Hematopoietic multipotent progenitor cell treated with erythropoietin and hydrocortisone succinate and interleukin-3 and kit ligand, for 15 days (in vitro differentiated cells): Measurements from ENCODE around the gene C11orf21.
"Not testable (repeated sequence)": the region's sequence is repeated elsewhere in the genome, so short reads cannot be mapped to it uniquely, and the experiment has no call there.

Experiments
- DNase-seq: peaks from one replicate; pipeline ENCODE4 v3.0.0-alpha.2; 2015; ENCODE audit warnings: low spot score

The C11orf21 gene

GRCh38 chr11:2301631-2302305 is at the start of gene C11orf21, which contains the start of gene TSPAN32:
TSS of gene C11orf21 (minus strand) at chr11:2301918. CDS start at chr11:2301808, 110 bp downstream.
TSS of gene TSPAN32 (plus strand) at chr11:2302013. CDS start at chr11:2302150, 137 bp downstream.
- DNase-seq = peak; percentile 50

DNA sequence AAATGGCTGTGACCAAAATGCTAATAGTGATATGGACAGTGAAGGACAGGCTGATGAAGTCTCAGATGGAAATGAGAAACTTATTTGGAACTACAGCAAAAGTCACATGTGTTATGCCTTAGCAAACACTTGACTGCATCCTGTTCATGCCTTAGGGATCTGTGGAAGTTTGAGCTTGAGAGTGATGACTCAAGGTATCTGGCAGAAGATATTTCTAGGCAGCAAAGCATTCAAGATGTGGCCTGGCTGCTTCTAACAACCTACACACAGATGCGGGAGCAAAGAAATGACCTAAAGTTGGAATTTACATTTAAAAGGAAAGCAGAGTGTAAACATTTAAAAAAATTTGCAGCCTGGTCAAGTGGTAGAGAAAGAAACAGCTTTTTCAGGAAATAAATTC is 47.3 kb upstream of the C11orf21 start:
- no peak for DNase-seq

DNA sequence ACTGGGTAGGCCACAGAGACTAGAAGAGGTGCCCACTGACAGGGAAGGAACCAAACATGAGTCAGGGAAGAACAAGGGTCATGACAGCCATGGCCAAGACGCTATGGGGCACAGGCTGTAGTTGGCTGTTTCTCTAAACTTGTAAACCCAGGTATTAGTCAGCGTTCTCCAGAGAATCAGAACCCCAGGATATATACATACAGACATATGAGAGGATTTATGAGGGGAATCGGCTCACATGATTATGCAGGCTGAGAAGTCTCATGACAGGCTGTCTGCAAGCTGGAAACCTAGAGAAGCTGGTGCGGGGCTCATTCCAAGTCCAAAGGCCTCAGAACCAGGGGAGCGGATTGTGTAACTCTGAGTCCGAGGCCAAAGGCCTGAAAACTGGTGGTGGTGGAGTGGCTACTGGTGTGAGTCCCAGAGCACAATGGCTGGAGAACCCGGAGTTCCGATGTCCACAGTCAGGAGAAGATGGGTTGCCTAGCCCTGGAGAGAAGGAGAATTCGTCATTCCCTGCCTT is 45.7 kb upstream of the C11orf21 start:
- DNase-seq = no peak

DNA sequence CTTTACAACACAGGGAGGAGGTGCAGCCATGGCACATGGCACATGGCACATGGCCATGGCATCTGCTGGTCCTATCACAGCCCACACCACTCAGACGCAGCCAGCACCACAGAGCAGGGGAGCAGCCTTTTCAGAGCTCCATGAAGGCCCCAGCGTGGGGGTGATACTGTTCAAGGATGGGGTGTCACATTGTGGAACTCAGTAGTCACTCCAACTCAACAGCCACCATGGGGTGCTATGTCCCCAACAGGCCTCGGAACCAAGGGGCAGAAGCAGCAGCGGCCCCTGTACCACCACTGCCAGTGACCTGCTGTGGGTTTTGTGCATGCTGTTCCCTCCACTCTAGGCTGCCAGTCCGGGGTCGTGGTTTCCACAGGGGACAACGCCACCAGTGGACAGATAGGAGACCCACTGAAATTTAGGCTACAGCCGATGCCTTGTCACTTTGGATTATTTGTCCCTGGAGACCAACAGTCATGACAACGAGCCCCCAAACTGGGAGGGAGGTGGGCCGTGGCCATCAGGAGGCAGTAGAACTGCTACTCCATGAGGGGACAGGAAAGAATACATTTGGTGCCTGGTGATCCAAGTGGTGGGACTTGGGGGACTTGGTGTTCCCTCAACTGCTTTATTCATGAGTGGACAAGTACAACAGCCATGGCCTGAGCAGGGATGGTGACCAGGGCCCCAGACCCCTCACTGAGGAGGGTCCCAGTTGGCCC is 45.0 kb upstream of the C11orf21 start:
- DNase-seq = no peak

DNA sequence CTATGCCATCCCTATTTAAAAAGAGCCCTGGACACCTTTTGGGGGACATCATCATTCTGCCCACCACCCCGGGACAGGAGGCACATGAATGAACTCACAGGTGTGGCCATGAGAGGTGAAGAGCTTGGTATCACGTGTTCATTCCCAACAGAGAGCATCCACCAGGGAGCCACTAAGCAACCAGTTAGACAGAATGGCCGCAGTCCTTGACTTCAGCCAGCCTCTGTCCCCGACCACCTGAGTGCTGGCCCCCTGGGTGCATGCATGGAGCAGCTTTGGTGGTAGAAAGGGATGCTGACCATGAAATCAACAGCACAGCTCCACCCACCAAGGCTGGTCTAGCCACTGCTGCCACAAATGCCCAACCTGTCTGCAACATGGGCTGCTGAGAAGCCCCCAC is 44.3 kb upstream of the C11orf21 start:
- DNase-seq = no peak

DNA sequence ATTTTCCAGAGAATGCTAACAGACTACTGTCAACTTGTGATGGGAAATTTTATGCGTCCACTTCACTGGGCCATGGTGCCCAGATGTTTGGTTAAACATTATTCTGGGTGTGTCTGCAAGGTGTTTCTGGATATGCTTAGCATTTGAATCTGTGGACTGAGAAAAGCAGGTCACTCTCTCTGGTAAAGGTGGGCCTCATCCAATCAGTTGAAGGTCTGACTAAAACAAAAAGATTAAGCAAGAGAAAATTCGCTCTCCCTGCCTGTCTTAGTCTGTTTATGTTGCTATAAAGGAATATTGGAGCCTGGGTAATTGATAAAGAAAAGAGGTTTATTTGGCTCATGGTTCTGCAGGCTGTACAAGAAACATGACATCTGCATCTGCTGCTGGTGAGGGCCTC is 43.3 kb upstream of the C11orf21 start:
- no peak for DNase-seq

DNA sequence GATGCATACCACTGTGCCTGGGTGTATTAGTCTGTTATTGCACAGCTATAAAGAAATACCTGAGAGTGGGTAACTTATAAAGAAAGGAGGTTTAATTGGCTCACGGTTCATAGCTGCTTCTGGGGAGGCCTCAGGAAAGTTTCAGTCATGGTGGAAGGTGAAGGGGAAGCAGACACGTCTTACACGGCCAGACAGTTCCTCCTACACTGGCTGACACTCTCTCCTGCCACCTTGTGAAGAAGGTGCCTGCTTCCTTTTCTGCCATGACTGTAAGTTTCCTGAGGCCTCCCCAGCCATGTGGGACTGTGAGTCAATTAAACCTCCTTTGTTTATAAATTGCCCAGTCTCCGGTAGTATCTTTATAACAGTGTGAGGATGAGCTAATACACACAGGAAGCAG is 41.8 kb upstream of the C11orf21 start:
- no peak for DNase-seq

GRCh38 chr11:2342981-2343380 is 41.3 kb upstream of the C11orf21 start:
- DNase-seq = no peak

DNA sequence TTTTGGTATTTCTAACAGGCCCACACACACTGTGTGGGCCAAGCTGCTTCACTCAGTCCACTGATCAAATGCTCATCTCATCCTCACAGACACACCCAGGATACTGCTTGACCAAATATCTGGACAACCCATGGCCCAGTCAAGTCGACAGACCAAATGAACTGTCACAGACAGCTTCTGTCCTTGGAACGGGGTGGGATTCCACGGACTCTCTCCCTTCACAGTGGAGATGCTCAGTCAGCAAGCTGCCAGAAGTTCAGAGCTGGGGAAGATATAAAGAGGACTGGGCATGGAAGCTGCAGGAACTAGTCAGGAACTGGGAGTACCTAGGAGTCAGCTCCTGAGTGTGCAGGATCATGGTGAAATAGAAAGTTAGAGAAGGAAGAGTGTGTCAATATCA is 40.8 kb upstream of the C11orf21 start:
- DNase-seq = no peak

DNA sequence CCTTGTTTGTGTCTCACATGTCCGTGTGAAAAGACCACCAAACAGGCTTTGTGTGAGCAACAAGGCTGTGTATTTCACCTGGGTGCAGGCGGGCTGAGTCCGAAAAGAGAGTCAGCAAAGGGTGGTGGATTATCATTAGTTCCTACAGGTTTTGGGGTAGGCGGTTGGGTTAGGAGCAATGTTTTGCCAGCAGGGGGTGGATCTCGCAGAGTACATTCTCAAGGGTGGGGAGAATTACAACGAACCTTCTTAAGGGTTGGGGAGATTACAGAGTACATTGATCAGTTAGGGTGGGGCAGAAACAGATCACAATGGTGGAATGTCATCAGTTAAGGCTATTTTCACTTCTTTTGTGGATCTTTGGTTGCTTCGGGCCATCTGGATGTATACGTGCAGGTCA is 37.0 kb upstream of the C11orf21 start:
- DNase-seq = not testable (repeated sequence)

DNA sequence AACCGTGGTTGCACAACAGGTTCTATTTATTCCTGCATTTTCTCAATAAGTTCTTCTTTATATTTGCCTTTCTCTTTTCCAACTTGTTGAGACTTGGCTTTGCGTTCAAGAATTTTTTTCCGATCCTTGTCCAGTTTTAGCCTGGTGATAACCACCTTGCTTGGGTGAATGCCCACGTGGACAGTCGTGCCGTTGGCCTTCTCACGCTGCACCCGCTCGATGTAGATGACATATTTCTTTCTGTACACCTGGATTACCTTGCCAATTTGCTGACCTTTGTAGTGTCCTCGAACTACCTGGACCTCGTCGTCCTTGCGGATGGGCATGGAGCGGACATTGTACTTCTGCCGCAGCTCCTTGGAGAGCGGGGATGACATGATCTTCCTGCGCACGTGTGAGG is 33.6 kb upstream of the C11orf21 start:
- not testable (repeated sequence) for DNase-seq

DNA sequence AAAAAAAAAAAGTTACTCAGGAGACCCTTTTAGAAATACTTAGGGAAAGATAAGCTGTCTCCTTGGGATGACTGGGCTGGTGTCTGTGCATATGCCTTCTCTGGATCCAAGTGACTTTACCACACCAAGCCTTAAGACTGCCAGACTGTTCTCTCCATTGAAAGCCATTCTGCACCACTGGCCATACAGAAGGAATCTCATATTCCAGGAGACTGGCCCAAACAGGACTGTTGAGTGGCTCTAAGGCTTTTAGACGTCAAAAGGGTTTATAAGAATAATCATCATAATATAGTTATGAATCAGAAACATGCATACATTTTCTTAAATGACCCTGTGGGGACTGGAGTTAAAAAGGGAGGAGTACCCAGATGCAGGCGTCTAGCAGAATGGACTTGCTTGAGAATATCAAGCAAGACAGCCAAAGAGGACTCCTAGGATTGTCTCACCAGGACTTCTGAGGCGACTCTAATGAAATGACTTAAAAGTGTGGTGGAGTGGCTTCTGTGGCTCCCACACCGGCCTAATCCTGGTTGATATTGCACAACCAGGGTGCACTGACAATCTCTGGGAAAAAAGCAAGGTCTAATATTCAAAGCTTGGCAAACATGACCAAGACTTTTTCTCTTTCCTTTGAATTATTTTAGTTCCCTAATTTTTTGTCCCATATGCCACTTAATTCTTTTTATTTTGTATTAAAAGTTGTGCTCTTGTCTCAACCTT is 31.9 kb upstream of the C11orf21 start:
- DNase-seq = not testable (repeated sequence)

DNA sequence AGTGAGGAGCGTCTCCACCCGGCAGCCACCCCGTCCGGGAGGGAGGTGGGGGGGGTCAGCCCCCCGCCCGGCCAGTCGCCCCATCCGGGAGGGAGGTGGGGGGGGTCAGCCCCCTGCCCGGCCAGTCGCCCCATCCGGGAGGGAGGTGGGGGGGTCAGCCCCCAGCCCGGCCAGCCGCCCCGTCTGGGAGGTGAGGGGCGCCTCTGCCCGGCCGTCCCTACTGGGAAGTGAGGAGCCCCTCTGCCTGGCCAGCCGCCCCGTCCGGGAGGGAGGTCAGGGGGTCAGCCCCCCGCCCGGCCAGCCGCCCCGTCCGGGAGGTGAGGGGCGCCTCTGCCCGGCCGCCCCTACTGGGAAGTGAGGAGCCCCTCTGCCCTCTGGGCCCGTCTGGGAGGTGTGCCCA is 30.9 kb upstream of the C11orf21 start:
- DNase-seq = not testable (repeated sequence)

GRCh38 chr11:2331404-2331803 is 29.7 kb upstream of the C11orf21 start:
- DNase-seq = no peak

DNA sequence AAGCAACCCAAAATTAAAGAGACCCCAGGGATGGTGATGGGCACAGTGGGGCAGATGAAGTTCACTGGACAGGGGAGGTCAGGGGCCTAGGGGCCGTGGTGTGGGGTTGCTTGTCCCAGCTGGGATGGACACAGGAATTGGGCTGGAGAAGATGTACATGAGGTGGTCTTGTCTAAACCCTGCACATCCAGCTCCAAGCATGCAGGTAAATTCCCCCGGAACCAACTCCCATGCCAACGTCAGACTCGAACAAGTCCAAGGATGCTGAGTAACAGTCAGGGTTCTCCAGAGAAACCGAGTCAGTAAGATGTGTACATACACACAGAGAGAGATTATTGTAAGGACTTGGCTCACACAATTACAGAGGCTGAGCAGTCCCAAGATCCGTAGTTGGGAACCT is 29.0 kb upstream of the C11orf21 start:
- DNase-seq = no peak

DNA sequence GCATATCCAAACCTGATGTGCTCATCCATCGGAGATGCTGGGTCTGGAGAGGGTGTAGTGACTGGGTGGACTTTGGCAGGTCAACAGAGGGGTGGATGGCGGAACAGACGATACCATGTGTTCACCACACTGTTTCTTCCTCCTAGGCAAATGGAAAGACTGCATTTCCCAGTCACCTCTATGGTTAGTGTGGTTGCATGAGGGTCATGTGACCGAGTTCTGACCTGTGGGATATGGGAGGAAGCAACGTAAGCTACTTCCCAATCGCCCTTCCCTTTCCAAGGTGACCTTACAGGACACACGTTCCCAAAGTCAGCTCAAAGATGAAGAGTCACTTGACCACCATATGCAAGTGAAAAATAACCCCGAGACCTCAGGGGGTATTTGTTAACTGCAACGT is 27.8 kb upstream of the C11orf21 start:
- DNase-seq = no peak

DNA sequence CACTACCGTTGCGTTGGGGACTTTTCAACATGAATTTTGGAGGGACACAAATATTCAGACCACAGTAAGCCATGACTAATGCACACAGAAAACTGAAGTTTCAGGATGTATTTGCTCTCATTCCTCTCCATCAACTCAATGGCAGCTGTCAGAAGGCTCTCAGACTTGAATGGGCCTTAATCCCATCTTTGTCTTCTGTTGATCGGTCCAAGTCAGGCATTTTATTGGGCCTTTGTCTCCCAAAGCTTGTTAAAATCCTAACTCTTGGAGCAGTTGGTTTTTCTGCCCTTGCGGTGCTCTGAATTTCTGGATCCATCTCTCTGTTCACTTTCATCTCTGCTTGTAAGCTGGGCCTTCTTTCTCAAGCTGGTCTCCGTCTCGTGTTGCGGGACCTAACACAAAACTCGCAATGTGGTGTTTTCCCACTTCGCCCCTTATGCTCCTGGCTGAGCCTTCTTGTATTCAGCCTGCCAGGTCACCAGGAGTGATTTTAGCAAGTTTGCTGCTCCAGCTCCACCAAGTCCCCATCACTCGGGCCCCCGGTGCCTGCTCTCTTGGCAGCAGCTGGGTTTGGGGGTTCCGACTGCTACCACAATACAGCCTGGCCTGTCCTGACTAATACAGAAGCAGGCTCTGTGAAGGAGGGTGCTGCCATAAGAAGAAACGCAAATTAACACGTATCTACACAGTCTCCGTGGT is 27.1 kb upstream of the C11orf21 start:
- no peak for DNase-seq

- DNase-seq = no peak
Measured at GRCh38 chr11:2328021-2328420, 26.3 kb upstream of the C11orf21 start.

- DNase-seq = no peak
Measured at GRCh38 chr11:2327032-2327431, 25.3 kb upstream of the C11orf21 start.

- DNase-seq = no peak
Measured at GRCh38 chr11:2325719-2326118, 24.0 kb upstream of the C11orf21 start.

DNA sequence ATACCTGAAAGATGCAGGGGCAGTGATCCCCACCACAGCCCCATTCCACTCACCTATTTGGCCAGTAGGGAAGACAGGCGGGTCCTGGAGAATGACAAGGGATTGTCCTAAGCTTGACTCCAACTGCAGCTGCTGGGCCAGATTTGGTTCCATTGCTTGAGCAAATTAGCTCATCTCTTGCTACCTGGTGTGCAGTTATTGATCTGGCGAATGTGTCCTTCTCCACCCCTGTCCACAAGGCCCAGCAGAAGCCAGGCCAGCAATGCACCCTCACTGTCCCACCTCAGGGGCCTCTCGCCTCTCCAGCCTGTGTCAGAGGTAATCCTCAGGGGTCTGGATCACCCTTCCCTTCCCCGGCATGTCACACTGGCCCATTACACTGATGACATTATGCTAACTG is 23.4 kb upstream of the C11orf21 start:
- no peak for DNase-seq

DNA sequence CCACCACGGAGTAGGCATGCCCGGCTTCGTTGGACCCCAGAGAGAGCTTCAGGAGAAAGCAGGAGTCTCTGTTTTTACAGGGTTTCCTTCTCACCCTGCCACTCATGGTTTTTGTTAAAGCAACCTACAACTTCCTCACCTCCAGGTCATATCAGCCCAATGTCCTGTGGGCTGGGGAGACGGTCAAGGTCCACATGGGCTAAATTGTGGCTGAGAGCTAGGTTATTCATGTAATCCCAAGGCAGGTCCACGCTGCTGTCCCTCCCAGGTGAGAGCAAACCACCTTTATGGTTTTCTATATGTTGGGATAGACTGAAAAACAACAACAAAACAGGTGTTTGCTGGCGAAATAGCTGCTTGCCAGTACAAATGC is 19.6 kb upstream of the C11orf21 start:
- DNase-seq = no peak
